Liver (tissue), 9 donors: ENCODE measurements around the gene THRAP3. TPM values are rescaled to one million over a fixed set of nuclear protein-coding genes. Genes with fewer than 3 reads are reported as not detected.

Experiments
- DNase-seq: peaks from one replicate; pipeline ENCODE4 v3.0.0-alpha.2; 2017; ENCODE audit warnings: low spot score
- H3K27ac ChIP-seq, 2 donors: one replicate each; pipeline ENCODE4 v1.7.0; 2013; ENCODE audit warnings: inconsistent platforms in 2 of 2, low read length in 2 of 2, control low read depth in 1 of 2, low read depth in 1 of 2, mild to moderate bottlenecking in 1 of 2
- H3K27me3 ChIP-seq, 4 donors: one replicate each; pipeline versions ENCODE4 v1.6.1 to v1.7.0; 2013; ENCODE audit warnings: low read length in 3 of 4, inconsistent platforms in 1 of 4, mild to moderate bottlenecking in 1 of 4, moderate library complexity in 1 of 4; ENCODE audit not compliant: control insufficient read depth in 4 of 4, insufficient read depth in 4 of 4
- H3K36me3 ChIP-seq, 4 donors: one replicate each; pipeline versions ENCODE4 v1.6.1 to v1.7.0; 2013; ENCODE audit warnings: low read length in 3 of 4, mild to moderate bottlenecking in 3 of 4, low read depth in 1 of 4, moderate library complexity in 1 of 4; ENCODE audit not compliant: control insufficient read depth in 4 of 4, insufficient read depth in 3 of 4
- H3K4me1 ChIP-seq, 4 donors: one replicate each; pipeline versions ENCODE4 v1.6.1 to v1.7.0; 2013; ENCODE audit warnings: low read length in 3 of 4, mild to moderate bottlenecking in 3 of 4, moderate library complexity in 1 of 4; ENCODE audit not compliant: control insufficient read depth in 4 of 4, insufficient read depth in 4 of 4
- H3K4me3 ChIP-seq, 3 donors: one replicate each; pipeline versions ENCODE4 v1.6.1 to v1.7.0; 2013; ENCODE audit warnings: low read length in 3 of 3, control low read depth in 1 of 3, low read depth in 1 of 3, mild to moderate bottlenecking in 1 of 3
- H3K9ac ChIP-seq, 2 donors: one replicate each; pipeline ENCODE4 v1.7.0; 2013; ENCODE audit warnings: low read length in 2 of 2, mild to moderate bottlenecking in 2 of 2, moderate library complexity in 2 of 2, control low read depth in 1 of 2, low read depth in 1 of 2
- H3K9me3 ChIP-seq, 4 donors: one replicate each; pipeline versions ENCODE4 v1.6.1 to v1.7.0; 2013; ENCODE audit warnings: low read length in 3 of 4; ENCODE audit not compliant: control insufficient read depth in 4 of 4
- FOXA1 ChIP-seq: IDR thresholded peaks from 2 replicates; pipeline ENCODE4 v1.6.1; 2016; ENCODE audit warnings: antibody characterized with exemption
- FOXA2 ChIP-seq: IDR thresholded peaks from 2 replicates; pipeline ENCODE4 v1.6.1; 2016; ENCODE audit warnings: antibody characterized with exemption
- GABPA ChIP-seq, 2 donors: IDR thresholded peaks in 1 of 2; conservative IDR thresholded peaks in 1 of 2; 2 replicates each; pipeline ENCODE4 v1.6.1; 2016; ENCODE audit warnings: antibody characterized with exemption in 2 of 2, mild to moderate bottlenecking in 1 of 2, moderate library complexity in 1 of 2
- HNF4A ChIP-seq, 2 donors: conservative IDR thresholded peaks; 2 replicates each; pipeline ENCODE4 v1.6.1; 2016; ENCODE audit warnings: antibody characterized with exemption in 2 of 2, mild to moderate bottlenecking in 2 of 2
- HNF4G ChIP-seq: IDR thresholded peaks from 2 replicates; pipeline ENCODE4 v1.6.1; 2016; ENCODE audit warnings: antibody characterized with exemption
- JUND ChIP-seq, 2 donors: IDR thresholded peaks; 2 replicates each; pipeline ENCODE4 v1.6.1; 2016; ENCODE audit warnings: antibody characterized with exemption in 2 of 2
- NR2F2 ChIP-seq: IDR thresholded peaks from 2 replicates; pipeline ENCODE4 v1.6.1; 2016; ENCODE audit warnings: antibody characterized with exemption
- RAD21 ChIP-seq, 2 donors: IDR thresholded peaks; 2 replicates each; pipeline ENCODE4 v1.6.1; 2016; ENCODE audit warnings: antibody characterized with exemption in 2 of 2, mild to moderate bottlenecking in 2 of 2
- RXRA ChIP-seq, 2 donors: IDR thresholded peaks; 2 replicates each; pipeline ENCODE4 v1.6.1; 2017 to 2018; ENCODE audit warnings: antibody characterized with exemption in 2 of 2, mild to moderate bottlenecking in 1 of 2
- SP1 ChIP-seq: IDR thresholded peaks from 2 replicates; pipeline ENCODE4 v1.6.1; 2018; ENCODE audit warnings: antibody characterized with exemption, mild to moderate bottlenecking
- YY1 ChIP-seq: IDR thresholded peaks from 2 replicates; pipeline ENCODE4 v1.6.1; 2016; ENCODE audit warnings: antibody characterized with exemption, mild to moderate bottlenecking
- WGBS: extraction: QIAGEN DNeasy Blood & Tissue Kit; methylation state at CpG from one replicate; pipeline ENCODE4 v1.1.7; 2013; 5-methylcytosine and 5-hydroxymethylcytosine counted together
- polyA plus RNA-seq, 2 donors: library from polyadenylated mRNA; stranded (reverse) in 1 of 2; unstranded in 1 of 2; fragments of 200-250 nt in 1 of 2; fragments of >200 nt in 1 of 2; fragmentation: Nextera tagmentation in 1 of 2; extraction: Ambion mirVana in 1 of 2; gene quantifications; one replicate each; pipeline versions ENCODE4 v1.2.1 to v1.2.3, GENCODE V29; 2013 to 2015
- total RNA-seq, 2 donors: library from RNA; depleted of rRNA; stranded (reverse); fragments of >200 nt; gene quantifications; one replicate each; pipeline ENCODE4 v1.2.3, GENCODE V29; 2014
- TF ChIP-seq, protein P1 (sequence below): fragments of 150-350 bp; IDR thresholded peaks from 2 replicates; pipeline ENCODE4 v1.5.1; 2017; ENCODE audit warnings: improper control_type of control experiment, low read depth, low read length; ENCODE audit not compliant: missing input control
- TF ChIP-seq, protein P2 (sequence below): IDR thresholded peaks from 2 replicates; pipeline ENCODE4 v1.6.1; 2016; ENCODE audit warnings: antibody characterized with exemption
- TF ChIP-seq, protein P3 (sequence below): IDR thresholded peaks from 2 replicates; pipeline ENCODE4 v1.6.1; 2016; ENCODE audit warnings: antibody characterized with exemption
- TF ChIP-seq, protein P4 (sequence below): IDR thresholded peaks from 2 replicates; pipeline ENCODE4 v1.6.1; 2016; ENCODE audit warnings: antibody characterized with exemption
- donor health status: healthy.
- donor health status: healthy.
- donor health status: healthy.
- donor health status: healthy.
- donor health status: healthy.

THRAP3 gene
- total and polyA plus RNA-seq, 4 donors = 21.3 to 55.1 (median 45.8) TPM

DNA sequence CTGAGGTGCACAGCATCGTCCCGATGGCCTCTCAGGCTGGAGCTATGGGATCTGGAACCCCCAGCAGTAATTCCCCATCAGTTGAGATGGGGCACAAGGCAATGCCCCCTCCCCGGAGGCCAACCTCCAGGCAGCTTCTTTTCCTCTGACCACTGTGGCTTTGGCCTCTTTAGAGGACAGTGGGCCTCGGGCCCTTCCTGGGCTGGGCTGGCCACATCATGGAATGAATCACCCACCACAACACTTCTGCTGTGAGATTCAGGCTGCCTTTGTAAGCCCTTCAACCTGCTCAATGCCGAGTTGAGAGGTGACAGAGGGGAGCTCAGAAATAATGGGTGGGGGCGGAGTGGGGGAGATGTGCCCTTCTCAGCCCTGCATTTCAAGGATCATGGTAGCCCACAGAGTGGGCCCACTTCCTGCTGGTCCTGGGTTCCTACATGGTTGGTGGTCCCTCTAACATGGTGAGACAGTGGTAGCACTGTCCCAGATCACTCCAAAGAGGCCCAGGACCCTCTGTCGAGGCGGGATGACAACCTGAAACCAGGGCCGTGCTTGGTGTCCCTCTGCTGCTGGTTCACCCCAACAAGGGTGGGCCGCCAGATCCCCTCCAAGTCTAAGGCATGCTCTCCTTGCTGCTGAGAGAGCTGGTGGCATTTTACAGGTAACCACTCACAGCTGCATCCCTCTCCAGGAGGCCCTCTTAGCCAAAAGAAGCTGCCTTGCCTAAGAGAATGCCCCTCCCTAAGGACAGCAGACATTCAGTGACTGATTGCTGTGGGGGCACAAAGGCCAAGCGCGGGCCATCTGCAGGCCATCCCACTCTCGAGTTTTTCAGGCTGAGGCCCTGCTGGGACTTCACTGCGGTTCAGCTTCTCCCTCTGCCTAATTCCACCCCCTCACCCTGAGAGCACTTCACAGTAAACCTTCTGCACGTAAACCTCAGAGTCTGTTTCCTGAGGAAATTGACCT lies 129.0 kb downstream of the THRAP3 start:
- H3K27me3 ChIP-seq = no peaks in the 10 kb centered on the region
- no peak for DNase-seq
- no peaks in the 10 kb centered on the region for H3K4me1 ChIP-seq
- no peak overlapping the region for H3K27ac ChIP-seq
- WGBS = 89% methylated on average over 15 of the region's 15 CpGs
- H3K9me3 ChIP-seq = no peaks in the 10 kb centered on the region
- no peak overlapping the region for H3K9ac ChIP-seq
- H3K4me3 ChIP-seq = no peak overlapping the region
- no peak for TF ChIP-seq RAD21 (IDR thresholded peaks at IDR 0.05)
- TF ChIP-seq, protein P1, sequence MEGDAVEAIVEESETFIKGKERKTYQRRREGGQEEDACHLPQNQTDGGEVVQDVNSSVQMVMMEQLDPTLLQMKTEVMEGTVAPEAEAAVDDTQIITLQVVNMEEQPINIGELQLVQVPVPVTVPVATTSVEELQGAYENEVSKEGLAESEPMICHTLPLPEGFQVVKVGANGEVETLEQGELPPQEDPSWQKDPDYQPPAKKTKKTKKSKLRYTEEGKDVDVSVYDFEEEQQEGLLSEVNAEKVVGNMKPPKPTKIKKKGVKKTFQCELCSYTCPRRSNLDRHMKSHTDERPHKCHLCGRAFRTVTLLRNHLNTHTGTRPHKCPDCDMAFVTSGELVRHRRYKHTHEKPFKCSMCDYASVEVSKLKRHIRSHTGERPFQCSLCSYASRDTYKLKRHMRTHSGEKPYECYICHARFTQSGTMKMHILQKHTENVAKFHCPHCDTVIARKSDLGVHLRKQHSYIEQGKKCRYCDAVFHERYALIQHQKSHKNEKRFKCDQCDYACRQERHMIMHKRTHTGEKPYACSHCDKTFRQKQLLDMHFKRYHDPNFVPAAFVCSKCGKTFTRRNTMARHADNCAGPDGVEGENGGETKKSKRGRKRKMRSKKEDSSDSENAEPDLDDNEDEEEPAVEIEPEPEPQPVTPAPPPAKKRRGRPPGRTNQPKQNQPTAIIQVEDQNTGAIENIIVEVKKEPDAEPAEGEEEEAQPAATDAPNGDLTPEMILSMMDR = no peak
- no peak for TF ChIP-seq FOXA1
- no peak for TF ChIP-seq NR2F2
- no peak for TF ChIP-seq JUND (IDR thresholded peaks at IDR 0.05)
- TF ChIP-seq, protein P2, sequence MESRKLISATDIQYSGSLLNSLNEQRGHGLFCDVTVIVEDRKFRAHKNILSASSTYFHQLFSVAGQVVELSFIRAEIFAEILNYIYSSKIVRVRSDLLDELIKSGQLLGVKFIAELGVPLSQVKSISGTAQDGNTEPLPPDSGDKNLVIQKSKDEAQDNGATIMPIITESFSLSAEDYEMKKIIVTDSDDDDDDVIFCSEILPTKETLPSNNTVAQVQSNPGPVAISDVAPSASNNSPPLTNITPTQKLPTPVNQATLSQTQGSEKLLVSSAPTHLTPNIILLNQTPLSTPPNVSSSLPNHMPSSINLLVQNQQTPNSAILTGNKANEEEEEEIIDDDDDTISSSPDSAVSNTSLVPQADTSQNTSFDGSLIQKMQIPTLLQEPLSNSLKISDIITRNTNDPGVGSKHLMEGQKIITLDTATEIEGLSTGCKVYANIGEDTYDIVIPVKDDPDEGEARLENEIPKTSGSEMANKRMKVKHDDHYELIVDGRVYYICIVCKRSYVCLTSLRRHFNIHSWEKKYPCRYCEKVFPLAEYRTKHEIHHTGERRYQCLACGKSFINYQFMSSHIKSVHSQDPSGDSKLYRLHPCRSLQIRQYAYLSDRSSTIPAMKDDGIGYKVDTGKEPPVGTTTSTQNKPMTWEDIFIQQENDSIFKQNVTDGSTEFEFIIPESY = no peak
- TF ChIP-seq, protein P3, sequence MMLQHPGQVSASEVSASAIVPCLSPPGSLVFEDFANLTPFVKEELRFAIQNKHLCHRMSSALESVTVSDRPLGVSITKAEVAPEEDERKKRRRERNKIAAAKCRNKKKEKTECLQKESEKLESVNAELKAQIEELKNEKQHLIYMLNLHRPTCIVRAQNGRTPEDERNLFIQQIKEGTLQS = no peak
- TF ChIP-seq YY1 = no peak
- TF ChIP-seq RXRA (IDR thresholded peaks at IDR 0.05) = no peak
- no peak for TF ChIP-seq FOXA2
- TF ChIP-seq HNF4G = no peak
- H3K36me3 ChIP-seq = peaks cover 14 to 64% (median 34%) of the 10 kb centered on the region in 4 donors

DNA sequence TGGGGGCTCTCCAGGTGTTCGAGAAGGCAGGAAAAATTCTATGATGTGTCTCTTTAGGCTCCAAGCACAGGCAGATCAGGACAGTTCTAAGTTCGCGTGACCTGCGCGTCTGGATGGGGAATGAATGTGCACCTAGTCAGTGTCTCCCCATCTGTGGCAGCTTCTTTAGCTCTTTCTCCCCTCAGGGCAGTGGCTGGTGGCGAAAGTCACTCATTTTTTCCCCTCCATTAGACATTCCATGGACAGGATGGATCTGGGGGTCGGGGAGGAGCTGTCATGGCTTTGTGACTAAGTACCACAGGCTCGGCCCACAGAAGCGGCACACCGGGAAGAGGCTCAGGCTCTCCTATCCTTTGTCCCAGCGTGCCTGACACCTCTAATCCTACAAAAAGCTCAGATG lies 130.2 kb downstream of the THRAP3 start:
- peaks cover 14 to 62% (median 37%) of the 10 kb centered on the region in 4 donors for H3K36me3 ChIP-seq
- 97% methylated on average over 11 of the region's 11 CpGs for WGBS
- no peaks in the 10 kb centered on the region for H3K9me3 ChIP-seq
- H3K4me3 ChIP-seq = no peak overlapping the region
- H3K27me3 ChIP-seq = no peaks in the 10 kb centered on the region
- DNase-seq = no peak
- H3K4me1 ChIP-seq = no peaks in the 10 kb centered on the region
- no peak overlapping the region for H3K9ac ChIP-seq
- TF ChIP-seq GABPA (IDR thresholded peaks at IDR 0.05 in 1 of 2, conservative IDR thresholded peaks at IDR 0.05 in 1 of 2) (no peak), HNF4A (conservative IDR thresholded peaks at IDR 0.05) (no peak), JUND (IDR thresholded peaks at IDR 0.05) (no peak), RAD21 (IDR thresholded peaks at IDR 0.05) (no peak), SP1 (no peak), HNF4G (no peak)
- TF ChIP-seq, protein P1 = no peak
- TF ChIP-seq, protein P4, sequence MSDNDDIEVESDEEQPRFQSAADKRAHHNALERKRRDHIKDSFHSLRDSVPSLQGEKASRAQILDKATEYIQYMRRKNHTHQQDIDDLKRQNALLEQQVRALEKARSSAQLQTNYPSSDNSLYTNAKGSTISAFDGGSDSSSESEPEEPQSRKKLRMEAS = no peak
- TF ChIP-seq, protein P2 = no peak
- TF ChIP-seq, protein P3 = no peak
- H3K27ac ChIP-seq = no peak overlapping the region
